COLO829 (cell line): ENCODE data around the gene TRERF1.
"Not testable (repeated sequence)": the region's sequence is repeated elsewhere in the genome, so short reads cannot be mapped to it uniquely, and the experiment has no call there.

Experiments
- DNase-seq: peaks from one replicate; pipeline ENCODE4 v3.0.0; 2012; ENCODE audit warnings: low spot score

TRERF1 gene

GRCh38 chr6:42450477-42451332 is 1.0 kb downstream of the TRERF1 start:
- no peak for DNase-seq

- DNase-seq: no peak
Measured at GRCh38 chr6:42449917-42450476, 1.7 kb downstream of the TRERF1 start.

- no peak for DNase-seq
Measured at GRCh38 chr6:42448927-42449659, 2.6 kb downstream of the TRERF1 start.

GRCh38 chr6:42448391-42448790 is 3.3 kb downstream of the TRERF1 start:
- no peak for DNase-seq

- DNase-seq: no peak
Measured at GRCh38 chr6:42446996-42447395, 4.7 kb downstream of the TRERF1 start.

GRCh38 chr6:42446370-42446769 is 5.4 kb downstream of the TRERF1 start:
- no peak for DNase-seq

GRCh38 chr6:42445955-42446354 is 5.8 kb downstream of the TRERF1 start:
- not testable (repeated sequence) for DNase-seq

GRCh38 chr6:42443312-42444060 is 8.2 kb downstream of the TRERF1 start:
- DNase-seq: no peak

GRCh38 chr6:42441697-42442081 is 10.0 kb downstream of the TRERF1 start:
- no peak for DNase-seq

- DNase-seq: no peak
Measured at GRCh38 chr6:42440778-42441696, 10.7 kb downstream of the TRERF1 start.

- DNase-seq: no peak
Measured at GRCh38 chr6:42440027-42440426, 11.7 kb downstream of the TRERF1 start.

- no peak for DNase-seq
Measured at GRCh38 chr6:42436825-42437224, 14.9 kb downstream of the TRERF1 start.

GRCh38 chr6:42434237-42434636 is 17.5 kb downstream of the TRERF1 start:
- no peak for DNase-seq

GRCh38 chr6:42433409-42433808 is 18.3 kb downstream of the TRERF1 start:
- no peak for DNase-seq

GRCh38 chr6:42431877-42432276 is 19.8 kb downstream of the TRERF1 start:
- no peak for DNase-seq

- no peak for DNase-seq
Measured at GRCh38 chr6:42431356-42431755, 20.4 kb downstream of the TRERF1 start.

GRCh38 chr6:42429836-42430235 is 21.9 kb downstream of the TRERF1 start:
- DNase-seq: no peak

- DNase-seq: no peak
Measured at GRCh38 chr6:42429042-42429585, 22.6 kb downstream of the TRERF1 start.

GRCh38 chr6:42428326-42429041 is 23.2 kb downstream of the TRERF1 start:
- no peak for DNase-seq

GRCh38 chr6:42427871-42428270 is 23.9 kb downstream of the TRERF1 start:
- no peak for DNase-seq
